HG02943 (cell line): ENCODE measurements around the gene CEP85.

Experiments used
- ATAC-seq: cut with Tn5 transposase; IDR thresholded peaks from one replicate; pipeline ENCODE4 v1.9.1; 2021; ENCODE audit warnings: mild to moderate bottlenecking, low read depth, moderate library complexity; ENCODE audit not compliant: unreplicated experiment

CEP85 gene

DNA sequence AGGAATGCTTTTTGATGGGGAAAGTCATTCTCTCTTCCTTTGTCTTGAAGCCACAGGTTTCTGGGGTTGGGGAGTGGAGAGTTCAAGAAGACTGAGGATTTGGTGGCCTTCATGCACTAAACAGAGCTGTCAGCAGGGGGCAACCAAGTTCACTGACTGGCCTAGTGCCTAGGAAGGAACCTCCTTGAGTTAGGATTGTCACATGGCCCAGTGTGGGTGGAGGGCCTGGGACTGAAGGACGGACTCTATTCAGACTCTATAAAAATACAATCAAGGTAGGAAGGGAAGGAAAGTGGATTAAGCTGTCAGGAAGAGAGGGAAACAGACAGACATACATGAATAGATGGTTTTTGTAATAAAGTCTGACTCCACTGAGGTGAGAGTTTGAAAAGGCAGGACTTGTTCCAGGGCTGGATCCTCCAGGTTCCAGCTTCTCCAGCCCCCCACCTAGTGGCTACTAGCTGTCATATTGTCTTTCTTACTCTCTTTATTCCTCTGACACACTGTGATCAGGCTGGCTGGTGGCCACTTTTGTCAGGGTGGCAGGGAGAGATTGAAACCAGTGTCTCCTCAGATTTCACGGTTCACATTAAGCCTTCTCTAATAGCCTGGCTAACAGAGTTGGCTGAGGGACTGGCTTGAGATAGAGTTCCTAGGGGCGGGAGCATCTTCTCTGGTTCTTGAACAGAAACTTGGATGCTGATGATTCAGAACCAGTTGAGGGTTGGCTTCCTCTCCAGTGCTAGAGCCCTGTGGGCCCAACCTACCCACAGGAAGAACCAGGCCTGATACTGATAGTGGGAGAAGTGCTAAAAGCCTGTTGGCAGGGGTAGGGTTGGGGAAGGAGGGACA, 41.8 kb downstream of the CEP85 start:
- ATAC-seq: no peak

DNA sequence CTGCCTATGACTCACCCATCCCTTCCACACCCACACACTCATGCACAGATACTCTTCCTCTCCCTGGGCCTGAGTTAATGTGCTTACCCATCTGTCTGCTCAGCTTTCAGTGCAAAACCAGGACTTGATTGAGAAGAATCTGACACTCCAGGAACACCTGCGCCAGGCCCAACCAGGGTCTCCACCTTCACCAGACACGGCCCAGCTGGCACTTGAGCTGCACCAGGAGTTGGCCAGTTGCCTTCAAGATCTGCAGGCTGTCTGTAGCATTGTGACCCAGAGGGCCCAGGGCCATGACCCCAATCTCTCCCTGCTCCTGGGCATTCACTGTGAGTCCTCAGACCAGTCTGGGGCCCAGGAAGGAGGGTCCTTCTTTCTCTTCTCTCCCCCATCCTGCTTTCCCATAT, 42.4 kb downstream of the CEP85 start:
- no peak for ATAC-seq

DNA sequence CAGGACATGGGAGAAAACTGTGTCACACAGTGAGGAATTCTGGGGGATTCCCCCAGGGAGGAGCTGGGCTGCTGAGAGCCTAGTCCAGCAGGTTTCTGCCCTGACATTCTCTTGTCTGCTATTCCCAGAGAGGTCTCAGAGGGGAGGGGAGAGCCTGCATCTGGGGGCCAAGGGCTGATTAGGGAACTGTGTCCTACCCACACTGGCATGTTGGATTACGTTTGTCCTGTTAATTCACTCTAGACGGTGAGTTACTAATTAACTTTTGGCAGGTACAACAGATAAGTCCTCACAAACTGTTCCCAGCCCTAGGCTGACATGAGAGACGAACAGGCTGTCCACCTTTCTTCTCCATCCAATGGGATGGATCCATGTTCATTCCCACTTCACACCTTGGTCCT, 43.3 kb downstream of the CEP85 start:
- ATAC-seq: no peak

DNA sequence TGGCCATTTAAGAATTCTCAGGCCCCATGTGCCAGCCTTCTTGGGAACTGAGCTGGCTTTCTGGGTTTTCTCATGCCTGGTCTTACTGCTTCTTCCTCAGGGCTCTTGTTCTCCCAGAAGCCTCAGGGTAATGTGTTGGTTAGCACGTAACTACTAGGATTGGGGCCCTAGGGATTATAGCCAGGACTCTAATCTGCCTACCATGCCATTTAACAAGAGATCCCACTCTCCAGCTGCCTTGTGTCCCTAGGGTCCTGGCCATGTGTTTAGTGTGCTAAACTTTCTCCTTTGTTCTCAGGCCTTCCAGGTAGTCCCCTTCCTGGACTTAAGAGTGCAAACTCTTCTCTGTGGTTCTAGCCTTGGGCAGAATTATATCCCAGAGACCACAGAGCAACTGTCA, 43.7 kb downstream of the CEP85 start:
- no peak for ATAC-seq

DNA sequence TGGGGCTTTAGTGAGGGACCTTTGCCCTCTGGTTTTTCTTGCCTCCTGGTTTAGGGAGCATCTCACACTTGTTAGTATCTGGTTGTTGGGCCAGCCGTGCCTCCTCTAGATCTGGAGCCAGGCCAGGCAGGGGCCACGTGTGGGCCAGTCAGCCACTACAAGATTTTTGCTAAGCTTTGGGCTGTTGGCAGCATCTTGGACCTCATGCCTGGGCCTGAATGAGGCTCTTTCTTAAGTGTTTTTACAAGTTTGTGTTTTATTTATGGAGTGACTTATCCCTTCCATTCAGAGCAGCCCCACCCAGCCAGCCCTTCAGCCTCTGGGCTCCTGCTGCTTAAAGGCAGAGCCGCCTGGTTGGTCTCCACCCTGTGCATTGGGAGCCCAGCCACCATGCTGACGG, 44.3 kb downstream of the CEP85 start:
- ATAC-seq: no peak

DNA sequence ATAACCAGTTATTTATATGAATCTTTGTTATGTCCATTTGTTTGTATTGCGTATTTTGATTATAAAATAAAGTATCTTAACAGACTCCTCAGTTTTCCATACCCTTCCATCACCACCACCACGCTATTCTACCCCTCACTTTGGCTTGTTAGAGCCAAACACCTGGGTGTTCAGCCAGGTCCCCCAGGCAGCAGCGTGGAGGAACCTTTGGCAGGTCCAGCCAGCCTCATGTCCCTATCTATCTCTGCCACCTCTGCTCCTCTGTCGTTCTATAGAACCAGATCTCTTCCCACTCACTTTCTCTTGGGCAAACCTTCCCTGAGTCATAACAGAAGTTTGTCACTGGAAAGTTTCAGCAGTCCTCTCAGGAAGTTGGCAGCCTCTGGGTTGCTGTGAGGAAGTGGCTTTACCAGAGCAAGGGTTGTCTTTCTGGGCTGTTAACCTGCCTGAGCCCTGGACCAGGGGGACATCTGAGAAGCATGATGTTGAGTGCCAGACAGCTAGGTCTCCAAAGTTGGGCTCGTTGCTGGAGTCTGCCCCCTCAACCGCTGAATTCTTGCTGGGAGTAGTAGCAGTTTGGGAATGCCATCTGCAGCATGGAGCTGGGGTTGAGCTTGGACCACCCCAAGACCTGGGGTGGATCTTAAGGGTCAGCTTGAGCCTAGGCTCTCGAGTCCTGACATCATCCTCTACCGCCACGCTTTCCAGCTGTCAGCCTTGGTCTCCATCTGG, 44.9 kb downstream of the CEP85 start:
- no peak for ATAC-seq

DNA sequence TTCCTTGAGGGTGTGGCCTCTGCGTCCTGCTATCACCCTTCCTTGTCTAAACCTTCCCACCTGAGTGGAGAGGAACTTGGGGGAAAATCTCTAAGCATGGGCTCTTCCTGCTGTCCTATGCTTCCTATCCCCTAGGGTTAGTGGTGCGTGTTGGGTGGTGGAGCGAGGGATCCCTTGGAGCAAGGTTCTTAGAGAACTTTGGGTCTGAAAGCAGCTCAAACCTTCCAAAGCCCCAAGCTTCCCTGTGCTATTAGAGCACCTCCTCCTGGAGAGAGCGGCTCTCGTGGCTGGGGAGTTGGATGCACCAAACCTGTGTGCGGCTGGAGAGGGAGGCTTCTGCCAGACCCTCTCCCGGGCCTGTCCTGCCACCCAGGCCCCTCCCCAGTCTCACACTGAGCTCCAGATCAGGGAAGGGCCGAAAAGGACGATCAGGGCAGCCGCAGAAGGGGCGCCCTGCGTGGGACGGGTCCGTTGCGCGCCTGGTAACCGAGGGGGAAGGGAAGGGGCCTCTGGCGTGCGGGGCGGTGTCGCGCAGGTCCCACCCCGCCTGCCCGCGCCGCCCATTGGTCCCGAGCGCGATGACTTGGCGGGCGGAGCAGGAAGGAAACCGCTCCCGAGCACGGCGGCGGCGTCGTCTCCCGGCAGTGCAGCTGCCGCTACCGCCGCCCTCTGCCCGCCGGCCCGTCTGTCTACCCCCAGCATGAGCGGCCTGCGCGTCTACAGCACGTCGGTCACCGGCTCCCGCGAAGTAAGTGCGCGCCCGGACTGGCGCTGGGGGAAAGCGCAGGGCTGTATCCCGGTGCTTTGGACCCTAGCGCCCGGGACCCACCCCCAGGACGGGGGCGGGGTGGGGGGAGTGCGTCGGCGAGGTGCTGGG, 45.7 kb downstream of the CEP85 start, which contains the start of gene SH3BGRL3:
SH3BGRL3 (plus strand) TSS at position 631 of the 877 bp plus-strand sequence; CDS start at position 701, 70 bp downstream.
- peak; percentile 42 for ATAC-seq

DNA sequence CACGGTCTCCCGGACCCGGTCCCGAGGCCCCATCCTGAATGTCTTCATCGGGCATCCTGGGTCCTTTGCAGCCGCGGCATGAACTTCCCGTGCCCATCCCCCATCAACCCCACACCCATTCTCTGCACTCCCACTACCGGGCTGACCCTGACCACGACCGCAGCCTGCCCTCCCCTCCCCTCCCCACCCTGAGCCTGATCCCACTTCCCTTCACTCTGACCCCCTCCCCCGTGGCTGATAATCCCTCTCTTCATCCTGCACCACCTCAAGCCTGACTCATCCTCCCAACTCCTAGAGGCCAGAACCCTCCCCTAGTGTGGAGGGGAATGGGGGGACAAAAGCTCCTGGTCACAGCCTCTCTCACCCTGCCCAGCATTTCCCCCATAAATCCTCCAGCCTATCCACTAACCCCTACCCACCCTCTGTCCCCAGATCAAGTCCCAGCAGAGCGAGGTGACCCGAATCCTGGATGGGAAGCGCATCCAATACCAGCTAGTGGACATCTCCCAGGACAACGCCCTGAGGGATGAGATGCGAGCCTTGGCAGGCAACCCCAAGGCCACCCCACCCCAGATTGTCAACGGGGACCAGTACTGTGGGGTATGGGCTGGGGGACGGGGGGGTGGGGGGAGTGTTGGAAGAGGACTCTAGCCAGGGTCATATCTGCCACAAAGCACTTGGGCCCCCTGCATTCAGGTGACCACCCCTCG, 46.5 kb downstream of the CEP85 start:
- ATAC-seq: no peak

DNA sequence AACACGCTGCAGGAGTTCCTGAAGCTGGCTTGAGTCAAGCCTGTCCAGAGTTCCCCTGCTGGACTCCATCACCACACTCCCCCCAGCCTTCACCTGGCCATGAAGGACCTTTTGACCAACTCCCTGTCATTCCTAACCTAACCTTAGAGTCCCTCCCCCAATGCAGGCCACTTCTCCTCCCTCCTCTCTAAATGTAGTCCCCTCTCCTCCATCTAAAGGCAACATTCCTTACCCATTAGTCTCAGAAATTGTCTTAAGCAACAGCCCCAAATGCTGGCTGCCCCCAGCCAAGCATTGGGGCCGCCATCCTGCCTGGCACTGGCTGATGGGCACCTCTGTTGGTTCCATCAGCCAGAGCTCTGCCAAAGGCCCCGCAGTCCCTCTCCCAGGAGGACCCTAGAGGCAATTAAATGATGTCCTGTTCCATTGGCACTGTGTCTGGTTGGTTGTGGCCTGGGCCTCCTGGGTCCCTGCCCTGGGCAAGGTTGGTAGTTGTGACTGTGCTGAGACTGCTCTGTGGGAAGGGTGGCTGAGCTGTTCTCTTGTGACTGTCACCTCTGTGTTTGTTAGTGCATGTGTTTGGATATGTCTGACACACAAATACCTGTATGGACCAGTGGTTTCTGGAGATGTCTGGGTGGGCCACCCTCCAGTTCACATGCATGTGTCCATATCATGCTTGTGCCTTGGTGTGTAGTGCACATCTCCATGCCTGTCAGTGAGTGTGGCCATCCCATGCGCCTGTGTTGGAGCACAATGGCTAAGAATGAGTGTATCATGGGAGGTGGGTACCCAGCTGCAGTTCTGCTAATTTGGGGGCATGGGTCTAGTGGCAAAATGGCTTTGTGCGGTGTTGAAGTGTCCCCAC, 47.3 kb downstream of the CEP85 start:
- no peak for ATAC-seq

DNA sequence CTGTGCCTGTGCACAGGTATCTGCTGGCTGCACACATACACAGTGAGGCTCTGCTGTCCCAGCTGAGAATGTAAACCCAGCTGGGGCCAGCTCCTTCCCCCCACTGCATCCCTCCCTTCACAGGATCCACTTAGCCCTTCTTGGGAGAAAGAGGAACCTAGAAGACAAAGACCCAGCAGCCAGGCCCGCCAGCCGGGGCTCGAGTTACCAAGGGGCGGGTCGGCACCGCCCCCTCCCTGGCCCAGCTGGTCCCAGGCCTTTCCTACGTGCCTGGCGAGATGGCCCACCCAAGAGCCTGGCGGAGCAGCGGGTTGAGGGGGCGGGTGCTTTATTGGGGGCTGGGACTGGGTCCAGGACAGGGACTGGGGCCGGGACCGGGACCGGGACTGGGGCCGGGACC, 48.0 kb downstream of the CEP85 start:
- no peak for ATAC-seq

DNA sequence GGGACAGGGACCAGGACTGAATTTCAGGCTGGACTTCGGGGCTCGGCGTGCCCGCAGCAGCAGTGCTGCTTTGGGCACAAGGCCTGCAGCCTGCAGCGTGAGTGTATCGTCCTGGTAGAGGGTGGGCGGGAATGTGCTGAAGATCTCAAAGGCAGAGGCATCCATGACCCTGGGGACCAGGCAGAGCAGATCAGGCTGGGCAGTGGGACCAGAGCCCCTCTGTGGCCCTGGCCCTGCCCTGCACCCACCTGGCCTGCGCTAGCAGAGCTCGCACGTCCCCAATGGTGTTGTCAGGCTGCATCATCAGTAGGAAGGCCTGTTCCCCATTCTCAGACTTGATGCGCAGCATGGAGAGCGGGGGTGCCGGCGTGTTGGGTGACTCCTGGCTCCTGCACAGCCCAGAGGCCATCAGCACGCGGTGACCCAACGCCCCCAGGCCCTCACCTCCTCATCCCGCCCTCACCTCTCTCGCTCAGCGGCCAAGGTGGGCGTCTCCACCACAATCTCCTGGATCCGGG, 48.5 kb downstream of the CEP85 start:
- no peak for ATAC-seq

DNA sequence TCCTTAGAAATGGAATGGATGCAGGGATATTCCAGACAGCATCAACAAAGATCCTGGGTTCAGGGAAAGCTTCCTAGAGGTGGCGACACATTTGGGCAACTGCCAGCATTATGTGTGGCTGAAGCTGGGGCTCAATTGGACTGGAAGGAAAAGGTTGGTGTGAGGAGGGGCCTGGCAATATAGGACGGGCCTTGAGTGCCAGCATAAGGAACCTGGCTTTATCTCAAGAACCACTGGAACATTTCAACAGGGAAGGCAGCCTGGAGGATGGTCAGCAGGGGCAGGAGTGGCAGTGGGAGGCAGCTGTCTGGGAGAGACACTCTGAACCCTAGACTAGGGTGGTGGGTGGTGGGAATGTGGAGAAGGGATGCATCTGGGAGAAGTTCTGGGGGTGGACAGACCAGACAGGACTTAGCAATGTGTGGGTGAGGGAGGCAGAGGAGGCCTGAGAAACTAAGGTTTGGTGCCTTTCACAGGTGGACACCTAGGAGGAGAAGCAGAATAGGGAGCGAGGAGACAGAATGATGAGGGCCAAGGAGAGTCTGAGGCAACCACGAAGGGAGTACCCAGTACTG, 49.4 kb downstream of the CEP85 start:
- no peak for ATAC-seq

DNA sequence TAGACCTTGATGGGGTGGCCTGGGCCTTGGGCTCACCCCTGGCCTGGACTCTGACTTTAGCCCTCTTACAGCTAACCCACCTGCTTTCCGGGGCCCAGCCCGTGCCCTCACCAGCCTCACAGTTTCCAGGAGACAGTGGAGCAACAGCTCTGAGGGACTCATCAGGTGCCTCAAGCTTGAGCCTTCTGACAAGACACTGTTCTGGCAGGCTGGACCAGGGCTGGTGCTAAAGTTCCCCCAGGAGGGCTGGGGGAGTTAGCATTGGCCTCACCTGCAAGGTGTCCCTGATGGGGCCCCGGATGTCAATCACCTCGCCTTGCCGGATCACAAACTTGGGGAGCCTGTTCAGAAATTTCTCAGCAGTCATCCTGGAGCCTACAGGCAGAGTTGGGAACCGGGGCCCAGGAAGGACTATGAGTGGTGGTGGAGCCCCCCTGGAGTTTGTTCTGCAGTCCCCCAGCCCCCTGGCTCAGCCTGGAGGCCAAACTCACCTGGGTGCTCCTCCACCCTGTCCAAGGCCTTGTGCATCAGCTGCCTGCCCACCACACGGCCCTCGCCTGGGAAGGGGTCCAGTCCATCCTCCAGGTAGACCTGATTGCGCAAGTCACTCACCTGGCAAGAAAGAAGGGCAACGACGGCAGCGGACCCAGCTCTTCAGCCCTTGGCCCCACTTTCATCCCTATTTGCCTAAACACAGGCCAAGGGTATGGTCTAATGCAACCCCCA, 50.0 kb downstream of the CEP85 start:
- no peak for ATAC-seq

DNA sequence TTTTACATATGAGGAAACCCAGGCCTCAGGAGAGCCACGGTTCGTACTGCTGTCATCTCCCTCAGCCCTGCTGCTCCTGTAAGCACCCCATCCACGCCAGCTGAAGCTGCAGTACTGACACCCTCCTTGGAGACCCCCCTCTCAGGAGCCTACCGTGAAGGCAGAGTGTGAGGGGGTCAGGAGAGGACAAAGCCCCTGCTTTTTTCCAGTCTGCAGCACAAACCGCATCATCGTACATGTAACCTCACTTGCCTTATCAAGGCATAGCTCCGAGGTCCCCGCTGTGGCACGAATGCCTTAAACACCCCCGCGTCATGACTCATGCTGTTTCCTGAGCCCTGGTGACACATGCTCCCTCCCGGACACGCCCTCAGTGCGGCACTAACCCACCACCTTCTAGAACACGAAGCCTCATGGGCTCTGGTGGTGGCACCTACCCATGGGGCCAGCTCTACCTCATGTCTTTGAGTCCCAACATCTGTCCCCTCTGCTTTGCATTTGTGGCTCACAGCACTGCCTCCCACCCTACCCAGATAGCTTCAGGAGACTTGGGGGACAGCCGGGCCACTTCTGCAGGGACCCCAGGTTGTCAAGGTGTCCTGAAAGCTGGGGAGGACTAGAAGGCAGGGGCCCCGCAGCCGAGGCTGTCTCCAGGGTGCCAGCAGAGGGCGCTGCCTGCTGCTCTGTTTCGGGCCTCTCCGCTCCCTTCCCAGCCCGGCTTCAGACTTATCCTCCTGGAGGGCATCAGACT, 50.8 kb downstream of the CEP85 start:
- no peak for ATAC-seq

DNA sequence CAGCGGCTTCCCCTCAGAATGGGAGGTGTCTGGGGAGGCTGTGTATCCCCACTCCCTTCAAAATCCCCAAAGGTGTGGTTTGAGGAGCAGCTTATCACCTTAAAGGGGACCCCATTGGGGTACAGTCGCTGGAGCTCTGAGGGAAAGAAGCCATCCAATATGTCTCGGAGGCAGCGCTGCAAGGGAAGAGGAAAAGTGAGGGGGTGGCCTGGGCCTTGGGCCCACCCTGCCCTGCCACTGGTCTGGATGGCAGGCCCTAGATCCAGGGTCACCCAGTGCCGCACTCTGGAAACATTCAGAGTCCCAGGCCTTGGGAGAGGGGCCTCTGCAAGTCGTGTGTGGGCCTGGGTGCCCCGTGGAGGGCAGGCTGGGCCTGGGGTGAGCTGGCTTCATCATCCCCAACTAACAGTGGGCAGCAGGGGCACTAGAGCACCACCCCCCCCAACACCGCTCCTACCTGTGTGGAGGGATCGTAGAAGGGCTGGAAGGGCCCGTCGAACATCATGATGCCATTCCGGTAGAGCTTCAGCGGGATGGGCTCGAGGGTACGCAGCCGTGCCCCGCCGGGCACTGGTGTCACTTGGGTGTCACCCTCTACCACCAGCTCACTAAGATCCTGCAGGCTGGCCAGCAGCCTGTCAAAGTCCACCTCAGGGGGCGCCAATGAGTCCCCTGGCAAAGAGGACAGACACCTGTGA, 51.5 kb downstream of the CEP85 start:
- ATAC-seq: no peak

DNA sequence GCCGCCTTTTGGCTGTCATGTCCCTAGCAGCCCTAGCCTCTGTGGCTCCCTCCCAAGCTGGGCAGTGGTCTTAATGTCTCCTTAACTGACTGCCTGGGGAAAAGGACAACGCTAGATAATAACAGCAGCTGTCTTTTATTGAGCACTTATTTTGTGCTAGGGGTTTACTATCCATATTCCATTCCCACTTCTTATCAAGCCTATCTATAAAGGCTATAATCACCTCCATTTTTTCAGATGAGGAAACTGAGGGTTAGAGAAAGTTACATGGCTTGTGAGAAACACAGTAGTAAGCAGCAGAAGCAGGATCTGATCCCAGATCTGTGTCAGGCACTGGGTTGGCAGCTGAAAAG, 52.0 kb downstream of the CEP85 start:
- no peak for ATAC-seq
